Esophagus (tissue), 2 donors: ENCODE results near the gene PARD3B. TPM values are rescaled to one million over a fixed set of nuclear protein-coding genes. Genes with fewer than 3 reads are reported as not detected.

Experiments
- H3K27ac ChIP-seq, 2 donors: one replicate each; pipeline ENCODE4 v1.5.1; 2013; ENCODE audit warnings: low read depth in 2 of 2, mild to moderate bottlenecking in 2 of 2, inconsistent platforms in 1 of 2, low read length in 1 of 2, moderate library complexity in 1 of 2
- H3K27me3 ChIP-seq, 2 donors: one replicate each; pipeline ENCODE4 v1.6.1; 2013; ENCODE audit warnings: low read length in 2 of 2, control low read depth in 1 of 2, mild to moderate bottlenecking in 1 of 2; ENCODE audit not compliant: insufficient read depth in 2 of 2, control insufficient read depth in 1 of 2
- H3K36me3 ChIP-seq, 2 donors: one replicate each; pipeline ENCODE4 v1.6.1; 2013; ENCODE audit warnings: low read length in 1 of 2; ENCODE audit not compliant: control insufficient read depth in 2 of 2, insufficient read depth in 2 of 2
- H3K4me1 ChIP-seq, 2 donors: one replicate each; pipeline ENCODE4 v1.6.1; 2013; ENCODE audit warnings: low read length in 1 of 2; ENCODE audit not compliant: control insufficient read depth in 2 of 2, insufficient read depth in 2 of 2
- H3K4me3 ChIP-seq, 2 donors: one replicate each; pipeline ENCODE4 v1.5.1; 2013; ENCODE audit warnings: low read length in 2 of 2, mild to moderate bottlenecking in 2 of 2, low read depth in 1 of 2, moderate library complexity in 1 of 2
- H3K9me3 ChIP-seq, 2 donors: one replicate each; pipeline ENCODE4 v1.6.1; 2013; ENCODE audit warnings: mild to moderate bottlenecking in 2 of 2, low read depth in 1 of 2, low read length in 1 of 2, moderate library complexity in 1 of 2; ENCODE audit not compliant: control insufficient read depth in 2 of 2, insufficient read depth in 1 of 2
- WGBS, 2 donors: extraction: QIAGEN DNeasy Blood & Tissue Kit; methylation state at CpG; one replicate each; pipeline ENCODE4 v1.1.7; 2013; 5-methylcytosine and 5-hydroxymethylcytosine counted together
- polyA plus RNA-seq, 2 donors: library from polyadenylated mRNA; stranded (reverse); fragments of 200-250 nt; gene quantifications; one replicate each; pipeline ENCODE4 v1.2.3, GENCODE V29; 2013
- donor health status: healthy with polysubstance abuse.
- donor health status: Bipolar disorder and iron deficiency.

The PARD3B gene
- polyA plus RNA-seq, 2 donors = 1.2 to 1.3 TPM

- no peak overlapping the region for H3K27ac ChIP-seq
- 69 to 86% methylated on average over 1 of the region's 1 CpG for WGBS, 2 donors
These were observed 1074.3 kb downstream of the PARD3B start for GRCh38 chr2:205619600-205619999.

GRCh38 chr2:205627085-205627484 lies 1081.8 kb downstream of the PARD3B start:
- Histone ChIP-seq H3K4me3 (no peak overlapping the region), H3K27ac (no peak overlapping the region)
- 81 to 86% methylated on average over 1 of the region's 1 CpG for WGBS, 2 donors

More at GRCh38 chr2:205619600-205619999, 1074.3 kb downstream of the PARD3B start:
- no peak overlapping the region for H3K4me3 ChIP-seq
- peaks cover 0 to 2% of the 10 kb centered on the region in 2 donors for H3K4me1 ChIP-seq
- H3K27me3 ChIP-seq = no peaks in the 10 kb centered on the region
- no peaks in the 10 kb centered on the region for H3K36me3 ChIP-seq
- H3K9me3 ChIP-seq = peaks cover 0 to 2% of the 10 kb centered on the region in 2 donors

GRCh38 chr2:205628422-205628821 lies 1083.1 kb downstream of the PARD3B start:
- H3K36me3 ChIP-seq = no peaks in the 10 kb centered on the region
- H3K27me3 ChIP-seq = no peaks in the 10 kb centered on the region
- 43 to 63% methylated on average over 3 of the region's 3 CpGs for WGBS, 2 donors
- no peaks in the 10 kb centered on the region for H3K4me1 ChIP-seq
- H3K4me3 ChIP-seq = no peak overlapping the region
- H3K27ac ChIP-seq = no peak overlapping the region
- H3K9me3 ChIP-seq = no peaks in the 10 kb centered on the region

More at GRCh38 chr2:205627085-205627484, 1081.8 kb downstream of the PARD3B start:
- Histone ChIP-seq H3K36me3 (no peaks in the 10 kb centered on the region), H3K9me3 (no peaks in the 10 kb centered on the region), H3K27me3 (no peaks in the 10 kb centered on the region), H3K4me1 (no peaks in the 10 kb centered on the region)

- Histone ChIP-seq H3K36me3 (no peaks in the 10 kb centered on the region), H3K27me3 (no peaks in the 10 kb centered on the region), H3K4me3 (no peak overlapping the region), H3K4me1 (no peaks in the 10 kb centered on the region), H3K27ac (no peak overlapping the region), H3K9me3 (no peaks in the 10 kb centered on the region)
- 77 to 79% methylated on average over 10 of the region's 10 CpGs for WGBS, 2 donors
These were observed 1084.0 kb downstream of the PARD3B start for GRCh38 chr2:205629091-205629776.

GRCh38 chr2:205633994-205634393 lies 1088.7 kb downstream of the PARD3B start:
- H3K9me3 ChIP-seq = no peaks in the 10 kb centered on the region
- H3K4me3 ChIP-seq = no peak overlapping the region
- H3K36me3 ChIP-seq = no peaks in the 10 kb centered on the region
- no peak overlapping the region for H3K27ac ChIP-seq
- 58 to 70% methylated on average over 1 of the region's 1 CpG for WGBS, 2 donors
- H3K4me1 ChIP-seq = no peaks in the 10 kb centered on the region
- no peaks in the 10 kb centered on the region for H3K27me3 ChIP-seq

- H3K36me3 ChIP-seq = no peaks in the 10 kb centered on the region
- no peaks in the 10 kb centered on the region for H3K4me1 ChIP-seq
- WGBS, 2 donors = 74 to 75% methylated on average over 7 of the region's 7 CpGs
- H3K27ac ChIP-seq = no peak overlapping the region
- H3K9me3 ChIP-seq = peaks cover 0 to 4% of the 10 kb centered on the region in 2 donors
- no peak overlapping the region for H3K4me3 ChIP-seq
- H3K27me3 ChIP-seq = no peaks in the 10 kb centered on the region
These were observed 1091.5 kb downstream of the PARD3B start for GRCh38 chr2:205636549-205637319.

GRCh38 chr2:205637320-205637602 lies 1092.0 kb downstream of the PARD3B start:
- Histone ChIP-seq H3K4me1 (no peaks in the 10 kb centered on the region), H3K9me3 (peaks cover 0 to 4% of the 10 kb centered on the region in 2 donors), H3K27me3 (no peaks in the 10 kb centered on the region), H3K4me3 (no peak overlapping the region), H3K36me3 (no peaks in the 10 kb centered on the region), H3K27ac (no peak overlapping the region)

GRCh38 chr2:205637779-205638503 lies 1092.7 kb downstream of the PARD3B start:
- Histone ChIP-seq H3K9me3 (peaks cover 0 to 4% of the 10 kb centered on the region in 2 donors), H3K27ac (no peak overlapping the region), H3K4me3 (no peak overlapping the region), H3K27me3 (no peaks in the 10 kb centered on the region), H3K4me1 (no peaks in the 10 kb centered on the region), H3K36me3 (no peaks in the 10 kb centered on the region)
- 66 to 80% methylated on average over 6 of the region's 6 CpGs for WGBS, 2 donors

GRCh38 chr2:205640716-205641115 lies 1095.4 kb downstream of the PARD3B start:
- H3K27me3 ChIP-seq = no peaks in the 10 kb centered on the region
- H3K9me3 ChIP-seq = peaks cover 0 to 4% of the 10 kb centered on the region in 2 donors
- no peaks in the 10 kb centered on the region for H3K36me3 ChIP-seq
- H3K4me1 ChIP-seq = no peaks in the 10 kb centered on the region
- H3K4me3 ChIP-seq = no peak overlapping the region
- no peak overlapping the region for H3K27ac ChIP-seq
- WGBS, 2 donors = 66 to 70% methylated on average over 4 of the region's 4 CpGs
